Testis (tissue), 2 donors: Measurements from ENCODE around the gene CDYL.
"Not testable (repeated sequence)": the region's sequence is repeated elsewhere in the genome, so short reads cannot be mapped to it uniquely, and the experiment has no call there.

Experiments used
- POLR2A ChIP-seq: fragments of 450-650 bp; IDR thresholded peaks from one replicate; pipeline ENCODE4 v1.6.1; 2017; ENCODE audit warnings: antibody characterized with exemption, mild to moderate bottlenecking, moderate library complexity
- TF ChIP-seq, protein P1 (sequence below), 3 experiments: fragments of 450-650 bp in 2 of 3; fragments of 200-600 bp in 1 of 3; sonication (generic) in 1 of 3; IDR thresholded peaks; one replicate each; pipeline ENCODE4 v1.5.1; 2016 to 2019; ENCODE audit warnings: antibody characterized with exemption in 3 of 3, mild to moderate bottlenecking in 2 of 3, moderate library complexity in 1 of 3

GRCh38 chr6:4835540-4835939 is 59.3 kb downstream of the CDYL start:
- not testable (repeated sequence) for TF ChIP-seq POLR2A
- TF ChIP-seq, protein P1, sequence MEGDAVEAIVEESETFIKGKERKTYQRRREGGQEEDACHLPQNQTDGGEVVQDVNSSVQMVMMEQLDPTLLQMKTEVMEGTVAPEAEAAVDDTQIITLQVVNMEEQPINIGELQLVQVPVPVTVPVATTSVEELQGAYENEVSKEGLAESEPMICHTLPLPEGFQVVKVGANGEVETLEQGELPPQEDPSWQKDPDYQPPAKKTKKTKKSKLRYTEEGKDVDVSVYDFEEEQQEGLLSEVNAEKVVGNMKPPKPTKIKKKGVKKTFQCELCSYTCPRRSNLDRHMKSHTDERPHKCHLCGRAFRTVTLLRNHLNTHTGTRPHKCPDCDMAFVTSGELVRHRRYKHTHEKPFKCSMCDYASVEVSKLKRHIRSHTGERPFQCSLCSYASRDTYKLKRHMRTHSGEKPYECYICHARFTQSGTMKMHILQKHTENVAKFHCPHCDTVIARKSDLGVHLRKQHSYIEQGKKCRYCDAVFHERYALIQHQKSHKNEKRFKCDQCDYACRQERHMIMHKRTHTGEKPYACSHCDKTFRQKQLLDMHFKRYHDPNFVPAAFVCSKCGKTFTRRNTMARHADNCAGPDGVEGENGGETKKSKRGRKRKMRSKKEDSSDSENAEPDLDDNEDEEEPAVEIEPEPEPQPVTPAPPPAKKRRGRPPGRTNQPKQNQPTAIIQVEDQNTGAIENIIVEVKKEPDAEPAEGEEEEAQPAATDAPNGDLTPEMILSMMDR (IDR thresholded peaks at IDR 0.05), result not testable (repeated sequence)
